Stimulated activated effector memory CD8-positive, alpha-beta T cell treated with anti-CD3 and anti-CD28 coated beads, Interleukin-12 subunit alpha, Interleukin-12 subunit beta, amount 100 ng/mL, for 72 hours (primary cell): Measurements from ENCODE around the gene HYI.
"Not testable (repeated sequence)": the region's sequence is repeated elsewhere in the genome, so short reads cannot be mapped to it uniquely, and the experiment has no call there.

Source experiments
- ATAC-seq: fragments of 150-1000 bp; cut with Tn5 transposase; 2 replicates; pipeline ENCODE4 v1.10.0; 2021
- DNase-seq, 2 donors: peaks; one replicate each; pipeline ENCODE4 v3.0.0; 2021 to 2022; ENCODE audit warnings: low spot score in 2 of 2
- H3K27ac Mint-ChIP-seq: one replicate; pipeline ENCODE4 v1.8.0; 2022; ENCODE audit warnings: mild to moderate bottlenecking, mixed read lengths
- H3K36me3 Mint-ChIP-seq: one replicate; pipeline ENCODE4 v1.8.0; 2022; ENCODE audit warnings: mild to moderate bottlenecking, mixed read lengths
- H3K4me1 Mint-ChIP-seq: one replicate; pipeline ENCODE4 v1.8.0; 2022; ENCODE audit warnings: mixed read lengths
- H3K4me3 Mint-ChIP-seq: one replicate; pipeline ENCODE4 v1.8.0; 2022; ENCODE audit warnings: mild to moderate bottlenecking, mixed read lengths
- H3K9me3 Mint-ChIP-seq: one replicate; pipeline ENCODE4 v1.8.0; 2022; ENCODE audit warnings: mixed read lengths

The HYI gene

GRCh38 chr1:43414634-43415223, 39.0 kb downstream of the HYI start:
- Mint-ChIP-seq H3K9me3 (no peaks in the 10 kb centered on the region), H3K4me1 (peaks cover 5% of the 10 kb centered on the region), H3K27ac (peak overlapping the region; percentile 56), H3K4me3 (no peak overlapping the region), H3K36me3 (peaks cover 31% of the 10 kb centered on the region)
- peak; percentile 36 to 78 for DNase-seq
- ATAC-seq, result peak; percentile 89

DNA sequence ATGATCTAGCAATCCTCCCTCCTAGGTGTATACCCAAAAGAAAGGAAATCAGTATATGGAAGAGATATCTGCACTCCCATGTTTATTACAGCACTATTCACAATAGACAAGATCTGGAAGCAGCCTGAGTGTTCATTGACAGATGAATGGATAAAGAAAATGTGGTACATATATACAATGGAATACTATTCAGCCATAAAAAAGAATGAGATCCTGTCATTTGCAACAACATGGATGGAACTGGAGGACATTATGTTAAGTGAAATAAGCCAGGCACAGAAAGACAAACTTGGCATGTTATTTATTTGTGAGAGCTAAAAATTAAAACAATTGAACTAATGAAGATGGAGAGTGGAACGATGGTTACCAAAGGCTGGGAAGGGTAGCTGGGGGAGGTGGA, 40.3 kb downstream of the HYI start:
- H3K36me3 Mint-ChIP-seq, result peaks cover 39% of the 10 kb centered on the region
- not testable (repeated sequence) for DNase-seq, H3K27ac Mint-ChIP-seq, H3K4me3 Mint-ChIP-seq, H3K9me3 Mint-ChIP-seq, H3K4me1 Mint-ChIP-seq, ATAC-seq

GRCh38 chr1:43410571-43410970, 43.2 kb downstream of the HYI start:
- H3K36me3 Mint-ChIP-seq, result peaks cover 67% of the 10 kb centered on the region
- no peak for DNase-seq
- no peak overlapping the region for H3K4me3 Mint-ChIP-seq
- peaks cover 5% of the 10 kb centered on the region for H3K4me1 Mint-ChIP-seq
- H3K27ac Mint-ChIP-seq, result no peak overlapping the region
- no peak for ATAC-seq
- H3K9me3 Mint-ChIP-seq, result no peaks in the 10 kb centered on the region

DNA sequence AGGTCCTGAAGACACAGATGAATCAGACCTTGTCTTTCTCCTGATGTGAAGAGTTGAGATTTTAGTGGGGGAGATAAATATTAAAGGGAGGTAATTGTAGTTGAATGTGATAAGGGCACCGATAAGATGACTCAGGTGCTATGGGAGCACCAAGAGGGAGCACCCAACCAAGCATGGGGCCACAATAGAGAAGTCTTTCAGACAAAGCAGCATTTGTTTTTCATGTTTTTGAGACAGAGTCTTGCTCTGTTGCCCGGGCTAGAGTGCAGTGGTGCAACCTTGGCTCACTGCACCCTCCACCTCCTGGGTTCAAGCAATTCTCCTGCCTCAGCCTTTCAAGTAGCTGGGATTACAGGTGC, 47.9 kb downstream of the HYI start:
- Mint-ChIP-seq H3K27ac (no peak overlapping the region), H3K36me3 (peaks cover 82% of the 10 kb centered on the region), H3K9me3 (no peaks in the 10 kb centered on the region), H3K4me1 (peaks cover 13% of the 10 kb centered on the region), H3K4me3 (no peak overlapping the region)
- no peak for ATAC-seq
- no peak for DNase-seq

- no peak overlapping the region for H3K27ac Mint-ChIP-seq
- DNase-seq (no peak), ATAC-seq (no peak)
- no peaks in the 10 kb centered on the region for H3K9me3 Mint-ChIP-seq
- peaks cover 78% of the 10 kb centered on the region for H3K36me3 Mint-ChIP-seq
- H3K4me1 Mint-ChIP-seq, result peaks cover 13% of the 10 kb centered on the region
- no peak overlapping the region for H3K4me3 Mint-ChIP-seq
Observed at GRCh38 chr1:43405219-43405875, 48.4 kb downstream of the HYI start.

DNA sequence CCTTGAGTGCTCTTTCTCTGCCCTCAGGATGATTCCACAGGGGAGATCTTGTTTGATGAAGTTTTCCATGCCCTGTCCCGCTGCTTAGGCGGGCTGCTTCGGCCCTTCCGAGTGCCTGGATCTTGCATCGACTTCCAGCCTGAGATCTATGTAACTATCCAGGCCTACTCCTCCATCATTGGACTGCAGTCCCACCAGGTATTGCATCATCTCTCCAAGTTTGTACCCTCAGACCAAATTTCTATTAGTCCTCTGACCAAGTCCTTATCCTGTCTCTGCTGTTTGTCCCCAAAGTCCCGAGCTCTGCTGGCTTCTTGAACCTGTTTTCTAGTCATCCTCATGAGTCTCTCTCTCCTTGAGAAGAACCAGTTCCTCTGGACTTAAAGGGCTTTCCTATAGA, 49.4 kb downstream of the HYI start:
- ATAC-seq (no peak), DNase-seq (no peak)
- Mint-ChIP-seq H3K36me3 (peaks cover 68% of the 10 kb centered on the region), H3K27ac (no peak overlapping the region), H3K9me3 (no peaks in the 10 kb centered on the region), H3K4me1 (peaks cover 13% of the 10 kb centered on the region), H3K4me3 (no peak overlapping the region)

- H3K4me1 Mint-ChIP-seq, result peaks cover 13% of the 10 kb centered on the region
- DNase-seq (no peak), ATAC-seq (no peak)
- no peak overlapping the region for H3K4me3 Mint-ChIP-seq
- no peaks in the 10 kb centered on the region for H3K9me3 Mint-ChIP-seq
- H3K27ac Mint-ChIP-seq, result peak overlapping the region; percentile 20
- peaks cover 47% of the 10 kb centered on the region for H3K36me3 Mint-ChIP-seq
Observed at GRCh38 chr1:43402089-43402865, 51.5 kb downstream of the HYI start.
